GM18505 (cell line): ENCODE data around the gene TMEFF2.

Experiments
- ATAC-seq: cut with Tn5 transposase; IDR thresholded peaks from one replicate; pipeline ENCODE4 v1.9.1; 2021; ENCODE audit not compliant: unreplicated experiment
- POLR2A ChIP-seq: IDR thresholded peaks from 4 replicates; pipeline ENCODE4 v1.6.1; 2011; ENCODE audit warnings: borderline replicate concordance; ENCODE audit not compliant: insufficient read depth, insufficient read length; ENCODE audit errors: extremely low read depth

TMEFF2 gene

GRCh38 chr2:191981706-191982105 is 213.0 kb downstream of the TMEFF2 start:
- TF ChIP-seq POLR2A = no peak
- no peak for ATAC-seq

DNA sequence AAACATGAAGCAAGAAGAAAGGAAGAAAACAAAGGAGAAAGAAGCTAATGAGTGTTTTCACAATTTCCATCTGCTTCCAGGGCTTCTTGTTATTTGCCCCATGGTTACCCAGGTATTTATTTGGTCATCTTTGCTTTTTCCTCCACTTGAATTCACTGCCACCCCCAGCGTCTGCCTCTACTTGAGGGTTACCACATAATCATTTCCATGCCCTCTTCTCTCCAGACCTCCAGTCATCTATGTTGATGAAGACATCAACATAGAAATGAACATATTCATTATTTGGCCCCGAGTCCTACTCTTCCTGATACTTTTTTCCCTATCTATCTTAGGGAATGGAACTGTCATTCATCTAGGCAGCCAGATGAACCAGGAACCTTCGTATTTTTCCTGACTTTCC is 214.2 kb downstream of the TMEFF2 start:
- no peak for TF ChIP-seq POLR2A
- ATAC-seq = no peak

DNA sequence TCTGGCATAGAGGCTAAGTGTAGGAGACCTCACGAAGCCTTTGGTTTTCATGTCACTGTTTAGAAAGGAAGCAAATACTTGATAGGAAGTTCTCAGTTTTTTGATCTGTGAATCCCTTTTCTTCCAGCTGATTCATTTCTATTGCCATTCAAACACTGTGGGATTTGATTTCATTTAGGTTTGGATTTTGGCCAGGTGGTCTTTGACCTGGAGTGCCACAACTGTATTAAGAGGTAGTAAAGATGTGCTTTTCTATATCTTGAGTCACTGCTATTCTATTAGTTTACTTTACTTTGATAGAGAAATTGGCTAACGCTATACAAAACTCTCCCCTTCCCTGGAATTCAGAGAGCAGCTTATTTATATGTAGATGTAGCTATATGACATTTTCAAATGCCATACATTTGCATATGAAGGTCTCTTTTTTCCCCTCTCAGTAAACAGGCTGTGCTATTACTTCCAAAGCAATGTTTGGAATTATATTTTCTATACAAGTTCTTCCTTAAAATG is 215.5 kb downstream of the TMEFF2 start:
- no peak for TF ChIP-seq POLR2A

GRCh38 chr2:191977754-191978153 is 217.0 kb downstream of the TMEFF2 start:
- no peak for ATAC-seq
- no peak for TF ChIP-seq POLR2A

More for the DNA sequence above, 215.5 kb downstream of the TMEFF2 start:
- ATAC-seq = no peak

DNA sequence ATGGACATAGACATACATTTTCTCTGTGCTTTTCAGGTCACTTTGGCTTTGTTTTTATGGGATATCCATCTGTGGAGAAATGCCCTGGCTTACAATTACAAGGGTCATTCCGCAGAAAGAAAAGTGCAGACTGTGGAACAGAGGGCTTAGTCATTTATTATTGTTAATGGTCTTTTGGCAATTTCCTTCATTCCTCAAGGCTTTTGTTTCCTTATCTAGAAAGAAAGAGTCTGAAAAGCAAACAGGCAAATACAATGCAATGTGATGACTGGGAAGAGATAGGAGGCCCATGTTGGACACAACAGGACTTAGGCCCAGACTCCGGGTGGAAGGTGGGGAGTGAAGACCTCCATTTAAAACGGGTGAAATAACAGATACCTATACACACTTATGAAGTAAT is 218.3 kb downstream of the TMEFF2 start:
- no peak for TF ChIP-seq POLR2A
- ATAC-seq = no peak

GRCh38 chr2:191974676-191975075 is 220.1 kb downstream of the TMEFF2 start:
- no peak for ATAC-seq
- TF ChIP-seq POLR2A = no peak

- no peak for ATAC-seq
- no peak for TF ChIP-seq POLR2A
Measured at GRCh38 chr2:191970867-191971266, 223.9 kb downstream of the TMEFF2 start.

DNA sequence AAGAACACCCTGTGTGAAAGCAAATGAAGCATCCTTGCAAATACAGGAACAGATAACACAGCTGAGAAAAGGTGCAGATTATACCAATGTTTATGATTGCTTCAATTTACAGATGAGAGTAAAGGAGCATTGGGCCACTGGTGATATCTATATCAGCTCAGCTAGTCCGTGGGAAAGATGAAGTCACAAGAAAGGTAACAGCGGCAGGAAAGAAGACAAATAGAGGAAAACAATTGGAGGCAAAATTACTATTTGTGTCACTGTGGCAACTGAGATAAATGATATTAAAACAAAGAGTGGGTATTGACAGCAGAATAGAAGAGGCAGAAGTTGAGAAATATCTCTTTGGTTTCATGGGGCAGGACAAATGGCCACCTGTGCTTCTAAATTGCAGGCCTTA is 226.6 kb downstream of the TMEFF2 start:
- no peak for ATAC-seq
- TF ChIP-seq POLR2A = no peak

DNA sequence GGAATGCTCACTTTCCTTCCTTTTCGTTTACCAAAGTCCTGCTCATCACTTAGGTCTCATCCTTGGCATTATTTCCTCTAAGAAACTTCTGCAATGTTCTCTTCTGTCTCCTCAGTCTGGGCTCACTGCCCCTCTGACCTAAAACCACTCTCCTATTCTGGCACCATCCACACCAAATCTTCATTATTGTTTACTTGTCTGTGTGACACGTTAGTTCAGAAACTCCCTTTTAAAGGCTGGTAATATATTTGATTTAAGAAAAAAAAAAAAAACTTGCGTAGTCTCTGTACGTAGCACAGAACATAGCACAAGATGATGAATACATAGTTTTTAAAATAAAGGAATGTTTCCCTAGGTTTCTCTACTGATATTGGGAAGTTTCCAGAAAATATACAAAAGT is 229.0 kb downstream of the TMEFF2 start:
- ATAC-seq = no peak
- no peak for TF ChIP-seq POLR2A

GRCh38 chr2:191961556-191961955 is 233.2 kb downstream of the TMEFF2 start:
- no peak for TF ChIP-seq POLR2A
- no peak for ATAC-seq

GRCh38 chr2:191959209-191959608 is 235.5 kb downstream of the TMEFF2 start:
- ATAC-seq = no peak
- no peak for TF ChIP-seq POLR2A

- no peak for ATAC-seq
- TF ChIP-seq POLR2A = no peak
Measured at GRCh38 chr2:191957996-191958860, 236.5 kb downstream of the TMEFF2 start.

- no peak for ATAC-seq
- TF ChIP-seq POLR2A = no peak
Measured at GRCh38 chr2:191954451-191954850, 240.3 kb downstream of the TMEFF2 start.
